GM12878 (cell line): ENCODE results near the gene FOXO3. TPM values are rescaled to one million over a fixed set of nuclear protein-coding genes. Genes with fewer than 3 reads are reported as not detected.

ENCODE experiments used
- ATAC-seq: fragments of 200-7000 bp; cut with Tn5 transposase; 3 replicates; pipeline ENCODE4 v1.9.1; 2020; ENCODE audit warnings: mild to moderate bottlenecking, moderate library complexity
- BruUV-seq: library from RNA; stranded (reverse); fragments of 400-500 nt; replicated peaks from 2 replicates; lab custom pipeline; 2021; lab: Mats Ljungman, UMichigan
- CTCF ChIA-PET: fragments of 300-600 bp; sonication (Branson Sonifier 250); formaldehyde crosslinking; extraction: SDS; loops from one replicate; lab custom pipeline; 2021; ENCODE audit warnings: inconsistent platforms; lab: Yijun Ruan, JAX
- POLR2A ChIA-PET: fragments of 350-600 bp; formaldehyde crosslinking; extraction: SDS; loops from one replicate; lab custom pipeline; 2021; ENCODE audit warnings: inconsistent platforms; lab: Charles Lee
- RAD21 ChIA-PET: fragments of 300-600 bp; sonication (Branson Sonifier 250); formaldehyde crosslinking; loops from one replicate; lab custom pipeline; 2023; ENCODE audit warnings: antibody characterized with exemption; ENCODE audit not compliant: unreplicated experiment; lab: Charles Lee
- SMC1A ChIA-PET: fragments of 300-600 bp; sonication (Branson Sonifier 250); formaldehyde crosslinking; loops from one replicate; lab custom pipeline; 2023; ENCODE audit not compliant: unreplicated experiment, uncharacterized antibody; lab: Charles Lee
- DNase-seq: peaks from one replicate; pipeline ENCODE4 v3.0.0-alpha.2; 2011; ENCODE audit warnings: low read depth, low spot score
- FAIRE-seq: peaks from 3 replicates; lab custom pipeline; 2011; peaks lifted over from hg19 to GRCh38; lab: Jason Lieb, UNC
- H2AFZ ChIP-seq: 2 replicates; pipeline ENCODE4 v1.6.0; 2011; ENCODE audit warnings: low read depth, low read length, control low read depth; ENCODE audit not compliant: control insufficient read depth
- H3K27ac ChIP-seq: 2 replicates; pipeline ENCODE4 v1.5.1; 2011; ENCODE audit warnings: control low read depth; ENCODE audit not compliant: control insufficient read depth, insufficient read depth
- H3K27me3 ChIP-seq, 2 experiments: replicated peaks in 1 of 2; 2 replicates each; pipeline versions ENCODE4 v1.6.0 to v1.6.1; 2011; ENCODE audit warnings: low read length in 1 of 2; ENCODE audit not compliant: control insufficient read depth in 2 of 2, insufficient read depth in 2 of 2
- H3K36me3 ChIP-seq, 2 experiments: 2 replicates each; pipeline ENCODE4 v1.5.1; 2011; ENCODE audit warnings: low read length in 1 of 2; ENCODE audit not compliant: control insufficient read depth in 2 of 2, insufficient read depth in 2 of 2
- H3K4me1 ChIP-seq: 2 replicates; pipeline ENCODE4 v1.6.1; 2011; ENCODE audit warnings: mild to moderate bottlenecking, low read length, moderate library complexity, mixed read lengths; ENCODE audit not compliant: control insufficient read depth, insufficient read depth
- H3K4me2 ChIP-seq: 2 replicates; pipeline ENCODE4 v1.6.0; 2011; ENCODE audit warnings: control low read depth; ENCODE audit not compliant: control insufficient read depth, insufficient read depth
- H3K4me3 ChIP-seq: fragments of 200-600 bp; sonication (generic); 2 replicates; pipeline ENCODE4 v1.5.1; 2016
- H3K79me2 ChIP-seq: 2 replicates; pipeline ENCODE4 v1.6.0; 2011; ENCODE audit warnings: low read length; ENCODE audit not compliant: control insufficient read depth, insufficient read depth
- H3K9ac ChIP-seq: 2 replicates; pipeline ENCODE4 v1.8.0; 2011; ENCODE audit warnings: low read length, control low read depth, mixed read lengths; ENCODE audit not compliant: control insufficient read depth, insufficient read depth
- H3K9me3 ChIP-seq: replicated peaks from 3 replicates; pipeline ENCODE4 v1.5.1; 2011; ENCODE audit warnings: mild to moderate bottlenecking, low read length; ENCODE audit not compliant: control insufficient read depth, insufficient read depth
- H4K20me1 ChIP-seq: 2 replicates; pipeline ENCODE4 v1.6.0; 2011; ENCODE audit not compliant: control insufficient read depth, insufficient read depth
- ATF2 ChIP-seq: IDR thresholded peaks from 2 replicates; pipeline ENCODE4 v1.6.1; 2012; ENCODE audit warnings: low read length, inconsistent platforms
- GABPA ChIP-seq: IDR thresholded peaks from 2 replicates; pipeline ENCODE4 v1.6.1; 2014; ENCODE audit warnings: antibody characterized with exemption, low read depth, mild to moderate bottlenecking, inconsistent platforms
- JUND ChIP-seq: IDR thresholded peaks from 2 replicates; pipeline ENCODE4 v1.6.1; 2012; ENCODE audit warnings: low read depth, mild to moderate bottlenecking, low read length, improper control_type of control experiment, moderate library complexity
- MAX ChIP-seq: IDR thresholded peaks from 2 replicates; pipeline ENCODE4 v1.6.1; 2012; ENCODE audit warnings: low read depth, low read length, improper control_type of control experiment
- MTA2 ChIP-seq: fragments of 450-650 bp; IDR thresholded peaks from 2 replicates; pipeline ENCODE4 v1.6.1; 2016; ENCODE audit warnings: low read depth, mild to moderate bottlenecking, moderate library complexity
- NFIC ChIP-seq: IDR thresholded peaks from 2 replicates; pipeline ENCODE4 v1.6.1; 2012; ENCODE audit warnings: low read depth, mild to moderate bottlenecking, inconsistent platforms, low read length, moderate library complexity
- NRF1 ChIP-seq: conservative IDR thresholded peaks from 2 replicates; pipeline ENCODE4 v1.6.1; 2011; ENCODE audit warnings: mild to moderate bottlenecking, low read depth, low read length, improper control_type of control experiment
- RAD51 ChIP-seq: fragments of 450-650 bp; IDR thresholded peaks from 2 replicates; pipeline ENCODE4 v1.6.1; 2016; ENCODE audit warnings: moderate library complexity, mild to moderate bottlenecking, inconsistent platforms
- RB1 ChIP-seq: fragments of 450-650 bp; formaldehyde crosslinking; IDR thresholded peaks from 2 replicates; pipeline ENCODE4 v1.6.1; 2017; ENCODE audit warnings: mild to moderate bottlenecking, borderline replicate concordance
- STAT1 ChIP-seq: fragments of 450-650 bp; conservative IDR thresholded peaks from 2 replicates; pipeline ENCODE4 v1.6.1; 2014; ENCODE audit warnings: antibody characterized with exemption, mild to moderate bottlenecking
- SUPT20H ChIP-seq: IDR thresholded peaks from 2 replicates; pipeline ENCODE4 v1.6.1; 2011; ENCODE audit warnings: low read depth, mild to moderate bottlenecking, low read length, moderate library complexity, borderline replicate concordance; ENCODE audit not compliant: control insufficient read depth
- ZBTB4 ChIP-seq: fragments of 450-650 bp; formaldehyde crosslinking; IDR thresholded peaks from 2 replicates; pipeline ENCODE4 v1.4.0; 2022; ENCODE audit warnings: mild to moderate bottlenecking, moderate library complexity
- WGBS: methylation state at CpG from one replicate; pipeline ENCODE4 v1.1.6; 2016; ENCODE audit warnings: low lambda C conversion rate; ENCODE audit not compliant: insufficient replicate concordance, insufficient coverage; ENCODE audit errors: missing lambda C conversion rate; 5-methylcytosine and 5-hydroxymethylcytosine counted together
- in situ Hi-C: fragments of 300-500 bp; cut with MboI; formaldehyde crosslinking; loops from 9 replicates; pipeline ENCODE4 v1.14.3; 2018; ENCODE audit warnings: mixed read lengths
- intact Hi-C: fragments of 100-400 bp; cut with micrococcal nuclease; formaldehyde crosslinking; loops from one replicate; pipeline ENCODE4 v1.14.2; 2022; ENCODE audit not compliant: unreplicated experiment
- polyA plus RNA-seq, 11 experiments: library from polyadenylated mRNA; depleted of rRNA in 4 of 11; unstranded in 6 of 11; stranded (reverse) in 5 of 11; fragments of >200 nt; fragmentation: Nextera tagmentation in 4 of 11; fragmentation: Illumina TruSeq in 1 of 11; extraction: Ambion mirVana in 4 of 11; extraction: Trizol in 1 of 11; gene quantifications; 1 replicate in 1 of 11; 2 replicates in 10 of 11; pipeline versions ENCODE4 v1.2.1 to v1.2.3, GENCODE V29; 2011 to 2016; ENCODE audit warnings: inconsistent platforms in 2 of 11, missing spikeins in 2 of 11, low read depth in 1 of 11
- total RNA-seq, 4 experiments: library from RNA; depleted of rRNA in 3 of 4; stranded (reverse); fragments of >200 nt in 3 of 4; fragmentation: Illumina TruSeq in 1 of 4; extraction: Trizol in 1 of 4; gene quantifications; 2 replicates each; pipeline versions ENCODE4 v1.2.1 to v1.2.3, GENCODE V29; 2013 to 2021

The FOXO3 gene
- total and polyA plus RNA-seq, 10 of the 15 experiments (the other 5 are each of a cell fraction or from before 2014, with no cell fraction given) = 0.82 to 4.5 (median 1.7) TPM

GRCh38 chr6:108714101-108714765, 153.5 kb downstream of the FOXO3 start:
- no peak for TF ChIP-seq RAD51
- TF ChIP-seq MTA2 = no peak
- no peak for TF ChIP-seq STAT1
- TF ChIP-seq RB1 = no peak
- no peak for TF ChIP-seq GABPA
- no peak for TF ChIP-seq SUPT20H
- TF ChIP-seq ATF2 = no peak
- TF ChIP-seq JUND = no peak
- TF ChIP-seq ZBTB4 = no peak
- no peak for TF ChIP-seq MAX
- TF ChIP-seq NFIC = no peak
- no peak for TF ChIP-seq NRF1
- Histone ChIP-seq H3K4me1 (no peaks in the 10 kb centered on the region), H3K27ac (no peak overlapping the region), H3K79me2 (no peaks in the 10 kb centered on the region), H3K4me2 (no peak overlapping the region), H3K4me3 (no peak overlapping the region), H3K36me3 (no peaks in the 10 kb centered on the region), H2AFZ (no peak overlapping the region), H3K9ac (no peak overlapping the region), H3K9me3 (no peaks in the 10 kb centered on the region; the same call in 2 of the 3 replicates), H3K27me3 (peaks cover 1 to 2% of the 10 kb centered on the region in 2 experiments; a peak in 3 of 4 replicates), H4K20me1 (no peaks in the 10 kb centered on the region)
- BruUV-seq = no TSS peak
- 19% methylated on average over 7 of the region's 7 CpGs for WGBS
- DNase-seq (no peak), FAIRE-seq (no peak), ATAC-seq (no peak)
- RAD21 ChIA-PET = interaction anchor here (0.9 kb wide), 1 partner anchor 172 kb away, joined by 4 read pairs; no protein-coding TSS in a partner anchor
- SMC1A ChIA-PET = interaction anchor here (0.7 to 1.1 kb wide), 2 partner anchors 9 to 1325 kb away, joined by 3 to 4 read pairs; no protein-coding TSS in a partner anchor
- POLR2A ChIA-PET = interaction anchor here (0.5 kb wide), 1 partner anchor 375 kb away, joined by 3 read pairs; no protein-coding TSS in a partner anchor
- in situ Hi-C loops = no loop called here
- CTCF ChIA-PET = interaction anchor here (0.9 kb wide), 1 partner anchor 10 kb away, joined by 4 read pairs; no protein-coding TSS in a partner anchor
- intact Hi-C loops = no loop called here
